Measurements from ENCODE around the gene MBTPS1.

DNA sequence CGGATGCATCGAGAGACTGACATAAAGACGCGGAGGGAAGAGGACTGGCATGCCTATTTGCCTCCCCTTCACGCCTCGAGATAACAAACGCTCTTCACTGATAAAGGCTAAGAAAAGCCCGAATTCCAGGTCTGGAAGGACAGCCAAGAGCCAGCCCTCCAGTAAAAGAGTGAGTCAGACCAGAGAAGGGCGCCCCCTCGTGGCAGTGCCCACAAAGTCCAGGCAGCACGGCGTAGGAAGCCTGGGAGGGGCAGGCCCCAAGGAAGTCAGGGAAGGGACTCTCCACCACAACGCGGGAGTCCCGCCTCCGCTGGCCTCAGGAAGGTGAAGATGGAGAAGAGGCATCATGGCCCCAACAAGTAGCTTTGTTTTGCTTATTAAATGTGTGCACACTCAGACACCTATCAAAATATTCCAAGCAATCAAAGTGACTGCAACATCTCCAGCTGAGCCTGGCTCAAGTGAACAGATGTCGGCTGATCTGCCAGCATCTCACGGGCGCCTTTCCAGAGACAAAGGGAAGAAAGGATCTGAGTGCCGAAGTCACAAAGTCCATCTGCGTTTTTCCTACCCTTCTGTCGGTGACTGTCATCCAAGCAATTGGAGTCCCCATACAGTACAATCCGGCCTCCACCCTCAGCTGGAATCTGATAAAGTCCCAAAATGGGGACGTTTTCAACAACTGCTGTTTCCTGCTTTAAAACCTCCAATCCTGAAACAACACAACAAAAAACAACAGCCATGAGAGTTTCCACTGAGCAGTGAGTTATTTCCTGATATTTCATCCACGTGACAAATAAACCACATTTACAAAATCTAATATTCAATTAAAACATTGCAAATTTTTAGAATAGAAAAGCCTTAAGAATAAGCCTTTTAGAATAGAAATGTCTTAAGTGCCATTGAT, 53.8 kb downstream of the MBTPS1 start:
- TF ChIP-seq, protein P1, sequence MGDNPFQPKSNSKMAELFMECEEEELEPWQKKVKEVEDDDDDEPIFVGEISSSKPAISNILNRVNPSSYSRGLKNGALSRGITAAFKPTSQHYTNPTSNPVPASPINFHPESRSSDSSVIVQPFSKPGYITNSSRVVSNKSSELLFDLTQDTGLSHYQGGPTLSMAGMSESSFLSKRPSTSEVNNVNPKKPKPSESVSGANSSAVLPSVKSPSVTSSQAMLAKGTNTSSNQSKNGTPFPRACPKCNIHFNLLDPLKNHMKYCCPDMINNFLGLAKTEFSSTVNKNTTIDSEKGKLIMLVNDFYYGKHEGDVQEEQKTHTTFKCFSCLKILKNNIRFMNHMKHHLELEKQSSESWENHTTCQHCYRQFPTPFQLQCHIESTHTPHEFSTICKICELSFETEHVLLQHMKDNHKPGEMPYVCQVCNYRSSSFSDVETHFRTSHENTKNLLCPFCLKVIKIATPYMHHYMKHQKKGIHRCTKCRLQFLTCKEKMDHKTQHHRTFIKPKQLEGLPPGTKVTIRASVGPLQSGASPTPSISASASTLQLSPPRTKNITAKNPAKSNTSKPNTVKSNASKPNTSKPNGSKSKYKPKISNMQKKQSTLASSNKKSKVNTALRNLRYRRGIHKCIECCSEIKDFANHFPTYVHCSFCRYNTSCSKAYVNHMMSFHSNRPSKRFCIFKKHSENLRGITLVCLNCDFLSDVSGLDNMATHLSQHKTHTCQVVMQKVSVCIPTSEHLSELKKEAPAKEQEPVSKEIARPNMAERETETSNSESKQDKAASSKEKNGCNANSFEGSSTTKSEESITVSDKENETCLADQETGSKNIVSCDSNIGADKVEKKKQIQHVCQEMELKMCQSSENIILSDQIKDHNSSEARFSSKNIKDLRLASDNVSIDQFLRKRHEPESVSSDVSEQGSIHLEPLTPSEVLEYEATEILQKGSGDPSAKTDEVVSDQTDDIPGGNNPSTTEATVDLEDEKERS (tag by site-specific recombination; IDR thresholded peaks at IDR 0.05): no peak
- TF ChIP-seq KLF16 (tag by site-specific recombination; IDR thresholded peaks at IDR 0.05) (no peak), ZNF629 (tag by site-specific recombination; IDR thresholded peaks at IDR 0.05) (no peak), ZNF76 (tag by site-specific recombination; IDR thresholded peaks at IDR 0.05; ENCODE audit: borderline replicate concordance, low read depth) (no peak)
- TF ChIP-seq, protein P2, sequence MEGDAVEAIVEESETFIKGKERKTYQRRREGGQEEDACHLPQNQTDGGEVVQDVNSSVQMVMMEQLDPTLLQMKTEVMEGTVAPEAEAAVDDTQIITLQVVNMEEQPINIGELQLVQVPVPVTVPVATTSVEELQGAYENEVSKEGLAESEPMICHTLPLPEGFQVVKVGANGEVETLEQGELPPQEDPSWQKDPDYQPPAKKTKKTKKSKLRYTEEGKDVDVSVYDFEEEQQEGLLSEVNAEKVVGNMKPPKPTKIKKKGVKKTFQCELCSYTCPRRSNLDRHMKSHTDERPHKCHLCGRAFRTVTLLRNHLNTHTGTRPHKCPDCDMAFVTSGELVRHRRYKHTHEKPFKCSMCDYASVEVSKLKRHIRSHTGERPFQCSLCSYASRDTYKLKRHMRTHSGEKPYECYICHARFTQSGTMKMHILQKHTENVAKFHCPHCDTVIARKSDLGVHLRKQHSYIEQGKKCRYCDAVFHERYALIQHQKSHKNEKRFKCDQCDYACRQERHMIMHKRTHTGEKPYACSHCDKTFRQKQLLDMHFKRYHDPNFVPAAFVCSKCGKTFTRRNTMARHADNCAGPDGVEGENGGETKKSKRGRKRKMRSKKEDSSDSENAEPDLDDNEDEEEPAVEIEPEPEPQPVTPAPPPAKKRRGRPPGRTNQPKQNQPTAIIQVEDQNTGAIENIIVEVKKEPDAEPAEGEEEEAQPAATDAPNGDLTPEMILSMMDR (tag by site-specific recombination; IDR thresholded peaks at IDR 0.05): peak; percentile 63
- TF ChIP-seq, protein P3, sequence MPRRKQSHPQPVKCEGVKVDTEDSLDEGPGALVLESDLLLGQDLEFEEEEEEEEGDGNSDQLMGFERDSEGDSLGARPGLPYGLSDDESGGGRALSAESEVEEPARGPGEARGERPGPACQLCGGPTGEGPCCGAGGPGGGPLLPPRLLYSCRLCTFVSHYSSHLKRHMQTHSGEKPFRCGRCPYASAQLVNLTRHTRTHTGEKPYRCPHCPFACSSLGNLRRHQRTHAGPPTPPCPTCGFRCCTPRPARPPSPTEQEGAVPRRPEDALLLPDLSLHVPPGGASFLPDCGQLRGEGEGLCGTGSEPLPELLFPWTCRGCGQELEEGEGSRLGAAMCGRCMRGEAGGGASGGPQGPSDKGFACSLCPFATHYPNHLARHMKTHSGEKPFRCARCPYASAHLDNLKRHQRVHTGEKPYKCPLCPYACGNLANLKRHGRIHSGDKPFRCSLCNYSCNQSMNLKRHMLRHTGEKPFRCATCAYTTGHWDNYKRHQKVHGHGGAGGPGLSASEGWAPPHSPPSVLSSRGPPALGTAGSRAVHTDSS (tag by site-specific recombination; IDR thresholded peaks at IDR 0.05): no peak
- TF ChIP-seq, protein P4, sequence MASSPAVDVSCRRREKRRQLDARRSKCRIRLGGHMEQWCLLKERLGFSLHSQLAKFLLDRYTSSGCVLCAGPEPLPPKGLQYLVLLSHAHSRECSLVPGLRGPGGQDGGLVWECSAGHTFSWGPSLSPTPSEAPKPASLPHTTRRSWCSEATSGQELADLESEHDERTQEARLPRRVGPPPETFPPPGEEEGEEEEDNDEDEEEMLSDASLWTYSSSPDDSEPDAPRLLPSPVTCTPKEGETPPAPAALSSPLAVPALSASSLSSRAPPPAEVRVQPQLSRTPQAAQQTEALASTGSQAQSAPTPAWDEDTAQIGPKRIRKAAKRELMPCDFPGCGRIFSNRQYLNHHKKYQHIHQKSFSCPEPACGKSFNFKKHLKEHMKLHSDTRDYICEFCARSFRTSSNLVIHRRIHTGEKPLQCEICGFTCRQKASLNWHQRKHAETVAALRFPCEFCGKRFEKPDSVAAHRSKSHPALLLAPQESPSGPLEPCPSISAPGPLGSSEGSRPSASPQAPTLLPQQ (tag by site-specific recombination; IDR thresholded peaks at IDR 0.05): no peak

Measured in HEK293 (cell line).